Measurements from ENCODE around the gene OCIAD1. TPM values are rescaled to one million over a fixed set of nuclear protein-coding genes. Genes with fewer than 3 reads are reported as not detected.
"Not testable (repeated sequence)": the region's sequence is repeated elsewhere in the genome, so short reads cannot be mapped to it uniquely, and the experiment has no call there.

Gene OCIAD1
- total RNA-seq, 1 experiment from 2014 or later, result 103 TPM

- DNase-seq (ENCODE audit: low read depth, low spot score) (no peak), ATAC-seq (no peak)
- H3K9me3 ChIP-seq (ENCODE audit: control insufficient read depth, insufficient read depth, low read depth, low read length), result no peaks in the 10 kb centered on the region
- BruUV-seq (replicated peaks), result no TSS peak
- H3K4me3 ChIP-seq (ENCODE audit: low read depth in 2 of 2, low read length in 2 of 2), result no peak overlapping the region
- no peak overlapping the region for H3K27ac ChIP-seq (ENCODE audit: low read length)
- TF ChIP-seq, protein P1, sequence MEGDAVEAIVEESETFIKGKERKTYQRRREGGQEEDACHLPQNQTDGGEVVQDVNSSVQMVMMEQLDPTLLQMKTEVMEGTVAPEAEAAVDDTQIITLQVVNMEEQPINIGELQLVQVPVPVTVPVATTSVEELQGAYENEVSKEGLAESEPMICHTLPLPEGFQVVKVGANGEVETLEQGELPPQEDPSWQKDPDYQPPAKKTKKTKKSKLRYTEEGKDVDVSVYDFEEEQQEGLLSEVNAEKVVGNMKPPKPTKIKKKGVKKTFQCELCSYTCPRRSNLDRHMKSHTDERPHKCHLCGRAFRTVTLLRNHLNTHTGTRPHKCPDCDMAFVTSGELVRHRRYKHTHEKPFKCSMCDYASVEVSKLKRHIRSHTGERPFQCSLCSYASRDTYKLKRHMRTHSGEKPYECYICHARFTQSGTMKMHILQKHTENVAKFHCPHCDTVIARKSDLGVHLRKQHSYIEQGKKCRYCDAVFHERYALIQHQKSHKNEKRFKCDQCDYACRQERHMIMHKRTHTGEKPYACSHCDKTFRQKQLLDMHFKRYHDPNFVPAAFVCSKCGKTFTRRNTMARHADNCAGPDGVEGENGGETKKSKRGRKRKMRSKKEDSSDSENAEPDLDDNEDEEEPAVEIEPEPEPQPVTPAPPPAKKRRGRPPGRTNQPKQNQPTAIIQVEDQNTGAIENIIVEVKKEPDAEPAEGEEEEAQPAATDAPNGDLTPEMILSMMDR (IDR thresholded peaks at IDR 0.05), result no peak
- TF ChIP-seq POLR2AphosphoS5 (IDR thresholded peaks at IDR 0.05; ENCODE audit: low read depth, low read length) (no peak), TCF7L2 (IDR thresholded peaks at IDR 0.05; ENCODE audit: low read depth, low read length) (no peak), SIN3A (IDR thresholded peaks at IDR 0.05; ENCODE audit: borderline replicate concordance, insufficient read depth, low read depth, low read length) (no peak)
- TF ChIP-seq, protein P2, sequence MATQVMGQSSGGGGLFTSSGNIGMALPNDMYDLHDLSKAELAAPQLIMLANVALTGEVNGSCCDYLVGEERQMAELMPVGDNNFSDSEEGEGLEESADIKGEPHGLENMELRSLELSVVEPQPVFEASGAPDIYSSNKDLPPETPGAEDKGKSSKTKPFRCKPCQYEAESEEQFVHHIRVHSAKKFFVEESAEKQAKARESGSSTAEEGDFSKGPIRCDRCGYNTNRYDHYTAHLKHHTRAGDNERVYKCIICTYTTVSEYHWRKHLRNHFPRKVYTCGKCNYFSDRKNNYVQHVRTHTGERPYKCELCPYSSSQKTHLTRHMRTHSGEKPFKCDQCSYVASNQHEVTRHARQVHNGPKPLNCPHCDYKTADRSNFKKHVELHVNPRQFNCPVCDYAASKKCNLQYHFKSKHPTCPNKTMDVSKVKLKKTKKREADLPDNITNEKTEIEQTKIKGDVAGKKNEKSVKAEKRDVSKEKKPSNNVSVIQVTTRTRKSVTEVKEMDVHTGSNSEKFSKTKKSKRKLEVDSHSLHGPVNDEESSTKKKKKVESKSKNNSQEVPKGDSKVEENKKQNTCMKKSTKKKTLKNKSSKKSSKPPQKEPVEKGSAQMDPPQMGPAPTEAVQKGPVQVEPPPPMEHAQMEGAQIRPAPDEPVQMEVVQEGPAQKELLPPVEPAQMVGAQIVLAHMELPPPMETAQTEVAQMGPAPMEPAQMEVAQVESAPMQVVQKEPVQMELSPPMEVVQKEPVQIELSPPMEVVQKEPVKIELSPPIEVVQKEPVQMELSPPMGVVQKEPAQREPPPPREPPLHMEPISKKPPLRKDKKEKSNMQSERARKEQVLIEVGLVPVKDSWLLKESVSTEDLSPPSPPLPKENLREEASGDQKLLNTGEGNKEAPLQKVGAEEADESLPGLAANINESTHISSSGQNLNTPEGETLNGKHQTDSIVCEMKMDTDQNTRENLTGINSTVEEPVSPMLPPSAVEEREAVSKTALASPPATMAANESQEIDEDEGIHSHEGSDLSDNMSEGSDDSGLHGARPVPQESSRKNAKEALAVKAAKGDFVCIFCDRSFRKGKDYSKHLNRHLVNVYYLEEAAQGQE (IDR thresholded peaks at IDR 0.05; ENCODE audit: insufficient read depth in 1 of 2, low read depth in 2 of 2, low read length in 1 of 2), result no peak
- ChIA-PET CTCF (no interaction called here), POLR2A (interaction anchor here (0.6 kb wide), 1 partner anchor 88 kb away, joined by 3 read pairs; no protein-coding TSS in a partner anchor)
- intact Hi-C loops (cut with micrococcal nuclease; ENCODE audit: unreplicated experiment) (no loop called here), in situ Hi-C loops (cut with HindIII; ENCODE audit: low pct_unique_long_range_greater_than_20kb, low sequenced_read_pairs) (no loop called here)
- peaks cover 10% of the 10 kb centered on the region; the same call in 1 of the 2 replicates for H3K36me3 ChIP-seq (ENCODE audit: control insufficient read depth, insufficient read depth, low read length)
- H3K27me3 ChIP-seq (ENCODE audit: control insufficient read depth, insufficient read depth, low read length), result no peaks in the 10 kb centered on the region
- H3K4me1 ChIP-seq (ENCODE audit: control insufficient read depth, insufficient read depth, low read length), result no peaks in the 10 kb centered on the region
These were observed 10.3 kb downstream of the OCIAD1 start for GRCh38 chr4:48841045-48841827.

- peaks cover 16% of the 10 kb centered on the region; the same call in 1 of the 2 replicates for H3K36me3 ChIP-seq (ENCODE audit: control insufficient read depth, insufficient read depth, low read length)
- intact Hi-C loops (cut with micrococcal nuclease; ENCODE audit: unreplicated experiment), result no loop called here
- DNase-seq (ENCODE audit: low read depth, low spot score) (no peak), ATAC-seq (no peak)
- in situ Hi-C loops (cut with HindIII; ENCODE audit: low pct_unique_long_range_greater_than_20kb, low sequenced_read_pairs), result no loop called here
- BruUV-seq (replicated peaks), result no TSS peak
- no peaks in the 10 kb centered on the region for H3K4me1 ChIP-seq (ENCODE audit: control insufficient read depth, insufficient read depth, low read length)
- TF ChIP-seq TCF7L2 (IDR thresholded peaks at IDR 0.05; ENCODE audit: low read depth, low read length) (no peak), SIN3A (IDR thresholded peaks at IDR 0.05; ENCODE audit: borderline replicate concordance, insufficient read depth, low read depth, low read length) (no peak), POLR2AphosphoS5 (IDR thresholded peaks at IDR 0.05; ENCODE audit: low read depth, low read length) (no peak)
- TF ChIP-seq, protein P1 (IDR thresholded peaks at IDR 0.05), result no peak
- TF ChIP-seq, protein P2 (IDR thresholded peaks at IDR 0.05; ENCODE audit: insufficient read depth in 1 of 2, low read depth in 2 of 2, low read length in 1 of 2), result no peak
- POLR2A ChIA-PET, result no interaction called here
- CTCF ChIA-PET, result no interaction called here
- H3K27me3 ChIP-seq (ENCODE audit: control insufficient read depth, insufficient read depth, low read length), result no peaks in the 10 kb centered on the region
- H3K4me3 ChIP-seq (ENCODE audit: low read depth in 2 of 2, low read length in 2 of 2), result no peak overlapping the region
- H3K27ac ChIP-seq (ENCODE audit: low read length), result no peak overlapping the region
- no peaks in the 10 kb centered on the region for H3K9me3 ChIP-seq (ENCODE audit: control insufficient read depth, insufficient read depth, low read depth, low read length)
These were observed 14.0 kb downstream of the OCIAD1 start for GRCh38 chr4:48844843-48845242.

DNA sequence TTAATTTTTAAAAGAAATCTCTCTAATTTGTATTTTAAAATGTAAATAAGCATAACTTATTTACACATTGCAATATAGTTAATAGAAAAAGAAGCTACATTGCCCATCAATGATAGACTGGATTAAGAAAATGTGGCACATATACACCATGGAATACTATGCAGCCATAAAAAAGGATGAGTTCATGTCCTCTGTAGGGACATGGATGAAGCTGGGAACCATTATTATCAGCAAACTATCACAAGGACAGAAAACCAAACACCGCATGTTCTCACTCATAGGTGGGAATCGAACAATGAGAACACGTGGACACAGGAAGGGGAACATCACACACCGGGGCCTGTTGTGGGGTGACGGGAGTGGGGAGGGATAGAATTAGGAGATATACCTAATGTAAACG, 17.9 kb downstream of the OCIAD1 start:
- H3K27ac ChIP-seq (ENCODE audit: low read length); ATAC-seq; H3K4me3 ChIP-seq (ENCODE audit: low read depth in 2 of 2, low read length in 2 of 2); H3K9me3 ChIP-seq (ENCODE audit: control insufficient read depth, insufficient read depth, low read depth, low read length); H3K27me3 ChIP-seq (ENCODE audit: control insufficient read depth, insufficient read depth, low read length); DNase-seq (ENCODE audit: low read depth, low spot score); CTCF ChIA-PET; POLR2A ChIA-PET; in situ Hi-C loops (cut with HindIII; ENCODE audit: low pct_unique_long_range_greater_than_20kb, low sequenced_read_pairs); H3K4me1 ChIP-seq (ENCODE audit: control insufficient read depth, insufficient read depth, low read length); intact Hi-C loops (cut with micrococcal nuclease; ENCODE audit: unreplicated experiment): not testable (repeated sequence)
- BruUV-seq (replicated peaks), result TSS peak; percentile 4
- H3K36me3 ChIP-seq (ENCODE audit: control insufficient read depth, insufficient read depth, low read length), result peaks cover 15% of the 10 kb centered on the region; the same call in 1 of the 2 replicates
